Heart right ventricle (tissue), 16 donors: Measurements from ENCODE around the gene POMT2. TPM values are rescaled to one million over a fixed set of nuclear protein-coding genes. Genes with fewer than 3 reads are reported as not detected.

Experiments
- ATAC-seq, 8 donors: fragments of 200-7000 bp; cut with Tn5 transposase; one replicate each; pipeline ENCODE4 v1.9.1; 2020; ENCODE audit warnings: mild to moderate bottlenecking in 8 of 8, moderate library complexity in 8 of 8, moderate number of reproducible peaks in 1 of 8
- DNase-seq, 2 donors: peaks; one replicate each; pipeline ENCODE4 v3.0.0-alpha.2; 2020
- H3K27ac ChIP-seq, 10 donors: fragments of 200-600 bp; sonication (generic) in 2 of 10; one replicate each; pipeline versions ENCODE4 v1.5.0 to v1.8.0; 2020 to 2022; ENCODE audit warnings: mild to moderate bottlenecking in 3 of 10
- H3K27me3 ChIP-seq, 7 donors: fragments of 200-600 bp; one replicate each; pipeline ENCODE4 v1.8.0; 2021 to 2022; ENCODE audit warnings: mild to moderate bottlenecking in 2 of 7
- H3K36me3 ChIP-seq, 9 donors: fragments of 200-600 bp; sonication (generic) in 1 of 9; one replicate each; pipeline versions ENCODE4 v1.5.0 to v1.8.0; 2020 to 2022; ENCODE audit warnings: mild to moderate bottlenecking in 2 of 9
- H3K4me1 ChIP-seq, 9 donors: fragments of 200-600 bp; sonication (generic) in 1 of 9; one replicate each; pipeline versions ENCODE4 v1.5.0 to v1.8.0; 2020 to 2022; ENCODE audit warnings: mild to moderate bottlenecking in 4 of 9
- H3K4me3 ChIP-seq, 10 donors: fragments of 200-600 bp; sonication (generic) in 2 of 10; one replicate each; pipeline versions ENCODE4 v1.5.0 to v1.8.0; 2020 to 2022; ENCODE audit warnings: mild to moderate bottlenecking in 7 of 10, moderate library complexity in 2 of 10
- H3K9me3 ChIP-seq, 11 donors: fragments of 200-600 bp in 10 of 11; sonication (generic) in 2 of 11; one replicate each; pipeline versions ENCODE4 v1.5.0 to v1.8.0; 2013 to 2022; ENCODE audit warnings: mild to moderate bottlenecking in 2 of 11, control low read depth in 1 of 11, moderate library complexity in 1 of 11
- WGBS, 2 donors: extraction: QIAGEN DNeasy Blood & Tissue Kit; methylation state at CpG; one replicate each; pipeline ENCODE4 v1.1.7; 2013; ENCODE audit warnings: inconsistent platforms in 1 of 2; 5-methylcytosine and 5-hydroxymethylcytosine counted together
- intact Hi-C, 10 donors: fragments of 100-400 bp; cut with DNase I; formaldehyde crosslinking; loops; one replicate each; pipeline versions ENCODE4 v1.11.1 to v1.14.2; 2022
- polyA plus RNA-seq, 2 donors: library from polyadenylated mRNA; stranded (reverse); fragments of 200-250 nt; gene quantifications; one replicate each; pipeline ENCODE4 v1.2.3, GENCODE V29; 2013
- total RNA-seq, 10 donors: library from RNA; stranded (reverse); fragmentation: NEBNext Ultra II Directional in 3 of 10; extraction: Animal tissue kit (Norgen Biotek cat#: 25700) in 3 of 10; gene quantifications; one replicate each; pipeline versions ENCODE4 v1.2.1 to v1.2.4, GENCODE V29; 2021 to 2023
- TF ChIP-seq, protein P1 (sequence below), 9 donors: fragments of 200-600 bp; sonication (generic) in 2 of 9; IDR thresholded peaks; one replicate each; pipeline versions ENCODE4 v1.5.0 to v1.8.0; 2021 to 2022; ENCODE audit warnings: antibody characterized with exemption in 9 of 9, mild to moderate bottlenecking in 5 of 9, moderate library complexity in 1 of 9
- donor health status: Arrhythmogenic right ventricular cardiomyopathy.
- donor health status: ischemic (EF 13 %, LVEDD 7.1; RV severe dilation, severe dysfunction).
- donor health status: healthy with polysubstance abuse.
- donor health status: DM: no; HTN: yes; CAD: no.
- donor health status: DM: no; HTN: no; CAD: no.
- donor health status: ischemic (EF 25% LVEDD 6.9; RV normal size, moderate dysfunction).
- donor health status: ischemic (EF 25% LVEDD 5.7; RV mildly dilated, moderate dysfunction).
- donor health status: healthy.
- donor health status: DM: yes; HTN: yes; CAD: no.
- donor health status: Ischemic cardiomyopathy.
- donor health status: ischemic (EF 35%, LVEDD 5.7; RV mildly dilated, moderate dysfunction).
- donor health status: nonischemic (EF 11% LVEDD 7.7; RV severe dilation, severe dysfunction).
- donor health status: DM: yes; HTN: yes; CAD: no.
- donor health status: PGD.
- donor health status: ischemic (EF 29% LVEDD 5.4; RV normal size, mild dysfunction).
- donor health status: nonischemic (EF 23%, LVEDD 6.1; RV moderate dilation, normal function).

Gene POMT2
- total and polyA plus RNA-seq, 12 donors, result 10.5 to 23.4 (median 16.9) TPM

DNA sequence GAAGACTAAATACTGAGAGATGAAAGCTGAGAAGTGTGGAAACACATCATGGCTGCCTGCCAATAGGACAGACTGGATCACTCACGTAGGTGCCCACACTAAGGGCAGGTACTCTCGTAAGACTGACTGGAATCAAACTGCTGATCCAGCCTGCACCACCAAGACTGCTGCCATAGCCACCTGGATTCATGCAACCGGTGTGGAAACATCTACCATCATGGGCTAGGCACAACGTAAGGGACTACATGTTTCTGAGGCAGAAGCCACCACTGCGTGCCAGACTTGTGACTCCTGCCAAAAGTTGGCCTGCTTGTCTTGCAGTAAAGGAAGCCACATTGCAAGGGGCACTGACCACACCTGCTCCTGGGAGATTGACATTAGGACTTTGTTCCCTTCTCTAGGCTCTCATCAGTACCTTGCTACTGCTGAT is 3.8 kb downstream of the POMT2 start:
- Histone ChIP-seq H3K36me3 (no peaks in the 10 kb centered on the region), H3K4me1 (peaks cover 0 to 64% (median 29%) of the 10 kb centered on the region in 9 donors), H3K9me3 (no peaks in the 10 kb centered on the region), H3K27ac (no peak overlapping the region), H3K4me3 (no peak overlapping the region), H3K27me3 (no peaks in the 10 kb centered on the region)
- ATAC-seq (no peak), DNase-seq (no peak)
- WGBS, 2 donors, result 63 to 73% methylated on average over 5 of the region's 5 CpGs
- intact Hi-C loops, result loop anchor here (1.0 to 10.0 kb wide), 10 partner anchors 162 to 445 kb away; no protein-coding TSS in a partner anchor
- TF ChIP-seq, protein P1, sequence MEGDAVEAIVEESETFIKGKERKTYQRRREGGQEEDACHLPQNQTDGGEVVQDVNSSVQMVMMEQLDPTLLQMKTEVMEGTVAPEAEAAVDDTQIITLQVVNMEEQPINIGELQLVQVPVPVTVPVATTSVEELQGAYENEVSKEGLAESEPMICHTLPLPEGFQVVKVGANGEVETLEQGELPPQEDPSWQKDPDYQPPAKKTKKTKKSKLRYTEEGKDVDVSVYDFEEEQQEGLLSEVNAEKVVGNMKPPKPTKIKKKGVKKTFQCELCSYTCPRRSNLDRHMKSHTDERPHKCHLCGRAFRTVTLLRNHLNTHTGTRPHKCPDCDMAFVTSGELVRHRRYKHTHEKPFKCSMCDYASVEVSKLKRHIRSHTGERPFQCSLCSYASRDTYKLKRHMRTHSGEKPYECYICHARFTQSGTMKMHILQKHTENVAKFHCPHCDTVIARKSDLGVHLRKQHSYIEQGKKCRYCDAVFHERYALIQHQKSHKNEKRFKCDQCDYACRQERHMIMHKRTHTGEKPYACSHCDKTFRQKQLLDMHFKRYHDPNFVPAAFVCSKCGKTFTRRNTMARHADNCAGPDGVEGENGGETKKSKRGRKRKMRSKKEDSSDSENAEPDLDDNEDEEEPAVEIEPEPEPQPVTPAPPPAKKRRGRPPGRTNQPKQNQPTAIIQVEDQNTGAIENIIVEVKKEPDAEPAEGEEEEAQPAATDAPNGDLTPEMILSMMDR (IDR thresholded peaks at IDR 0.05), result no peak

DNA sequence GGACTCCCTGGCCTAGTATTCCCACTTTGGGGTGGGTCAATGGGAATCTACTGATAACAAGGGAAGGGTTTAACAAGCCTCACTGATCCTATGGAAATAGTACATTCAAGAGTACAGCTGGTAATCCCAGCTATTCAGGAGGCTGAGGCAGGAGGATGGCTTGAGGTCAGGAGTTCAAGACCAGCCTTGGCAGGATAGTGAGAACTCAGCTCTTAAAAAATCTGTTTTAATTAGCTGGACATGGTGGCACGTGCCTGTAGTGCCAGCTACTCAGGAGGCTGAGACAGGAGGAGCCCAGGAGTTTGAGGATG is 4.5 kb downstream of the POMT2 start:
- TF ChIP-seq, protein P1 (IDR thresholded peaks at IDR 0.05), result peak in 3 of 9 donors; percentile 5 to 17 (median 14)
- Histone ChIP-seq H3K36me3 (no peaks in the 10 kb centered on the region), H3K27ac (no peak overlapping the region), H3K27me3 (no peaks in the 10 kb centered on the region), H3K4me1 (peaks cover 0 to 63% (median 27%) of the 10 kb centered on the region in 9 donors), H3K9me3 (no peaks in the 10 kb centered on the region), H3K4me3 (no peak overlapping the region)
- ATAC-seq (no peak), DNase-seq (no peak)
- intact Hi-C loops, result loop anchor here (1.0 to 10.0 kb wide), 10 partner anchors 161 to 444 kb away; no protein-coding TSS in a partner anchor
- WGBS, 2 donors, result 38 to 42% methylated on average over 1 of the region's 1 CpG

DNA sequence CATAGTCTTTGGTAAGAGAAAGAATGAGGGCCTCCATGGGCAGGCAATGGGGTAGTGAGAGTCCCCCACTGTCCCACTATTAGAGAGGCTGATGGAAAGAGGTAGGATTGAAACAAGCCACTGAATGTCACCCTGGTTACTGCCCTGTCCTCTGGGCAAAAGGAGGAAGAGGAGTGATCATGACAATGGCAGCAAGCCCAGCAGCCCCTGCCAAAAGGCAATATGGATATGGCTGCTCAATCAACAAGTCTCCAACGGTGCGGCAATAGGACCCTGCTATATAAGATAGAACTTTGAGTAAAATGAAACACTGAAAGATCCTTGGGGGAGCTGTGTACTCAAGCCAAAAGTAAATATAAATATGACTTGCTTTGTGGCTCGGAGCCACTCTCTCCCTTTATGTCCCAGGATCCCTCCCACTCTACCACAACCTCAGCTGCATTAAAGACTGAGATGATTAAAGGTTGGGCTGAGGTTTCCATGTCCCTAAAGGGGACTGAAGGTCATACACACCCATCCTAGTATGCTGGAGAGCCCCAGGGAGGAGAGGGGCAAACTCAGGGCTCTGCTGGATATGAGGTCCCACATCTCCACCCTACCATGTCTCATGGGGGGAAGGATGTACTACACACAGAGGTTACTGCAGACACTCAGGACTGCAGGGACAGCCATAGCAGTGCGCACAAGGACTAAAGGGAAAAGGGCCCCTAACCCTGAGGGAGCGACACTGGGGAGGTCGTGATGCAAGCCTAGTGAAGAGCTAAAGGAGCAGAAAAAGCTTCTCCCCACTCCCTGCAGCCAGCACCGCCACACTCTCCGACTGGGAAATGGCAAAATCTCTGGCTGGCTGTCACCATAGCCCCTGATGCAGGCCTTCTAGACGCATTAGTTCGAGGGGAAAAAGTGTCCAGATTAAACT is 5.9 kb downstream of the POMT2 start:
- Histone ChIP-seq H3K27ac (peak overlapping the region in 3 of 10 donors; percentile 2 to 44 (median 21)), H3K36me3 (peaks cover 0 to 10% (median 0%) of the 10 kb centered on the region in 9 donors), H3K4me1 (peaks cover 0 to 61% (median 24%) of the 10 kb centered on the region in 9 donors), H3K4me3 (no peak overlapping the region), H3K9me3 (no peaks in the 10 kb centered on the region), H3K27me3 (no peaks in the 10 kb centered on the region)
- TF ChIP-seq, protein P1 (IDR thresholded peaks at IDR 0.05), result no peak
- DNase-seq (no peak), ATAC-seq (peak in 1 of 8 donors; percentile 17)
- 66 to 69% methylated on average over 10 of the region's 10 CpGs for WGBS, 2 donors
- intact Hi-C loops, result loop anchor here (5.0 to 10.0 kb wide), 9 partner anchors 160 to 442 kb away; partner anchors contain the start of gene ZDHHC22 (in 1 of the 10)

DNA sequence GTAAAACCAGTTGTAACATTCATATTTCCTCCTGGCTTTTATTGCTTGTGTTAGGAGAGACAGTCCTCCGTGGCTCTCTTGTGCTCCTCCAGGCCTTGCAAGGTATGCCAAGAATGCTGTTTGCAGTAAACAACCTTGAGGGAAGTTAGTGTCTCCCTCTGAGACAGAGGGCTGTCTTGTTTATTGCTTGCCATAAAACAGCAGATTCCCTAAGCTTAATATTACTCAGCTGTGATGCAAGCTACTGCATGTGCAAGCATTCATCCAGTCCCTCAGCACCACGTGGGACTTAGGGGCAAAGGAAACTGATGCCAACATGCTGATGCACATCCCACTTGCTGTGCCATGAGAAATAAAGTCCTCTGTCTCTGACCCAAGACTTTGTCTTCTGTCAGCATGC is 6.6 kb downstream of the POMT2 start:
- no peak overlapping the region for H3K27ac ChIP-seq
- peaks cover 0 to 10% (median 0%) of the 10 kb centered on the region in 9 donors for H3K36me3 ChIP-seq
- H3K4me3 ChIP-seq, result no peak overlapping the region
- no peak for DNase-seq
- TF ChIP-seq, protein P1 (IDR thresholded peaks at IDR 0.05), result no peak
- H3K9me3 ChIP-seq, result no peaks in the 10 kb centered on the region
- peaks cover 0 to 54% (median 20%) of the 10 kb centered on the region in 9 donors for H3K4me1 ChIP-seq
- no peaks in the 10 kb centered on the region for H3K27me3 ChIP-seq
- WGBS, 2 donors, result 16 to 31% methylated on average over 2 of the region's 2 CpGs
- no peak for ATAC-seq
- intact Hi-C loops, result loop anchor here in 6 of 10 donors (5.0 to 10.0 kb wide), 7 partner anchors 159 to 439 kb away; partner anchors contain the start of gene ZDHHC22 (in 1 of the 6)
